Measurements from ENCODE around the gene UMODL1.
"Not testable (repeated sequence)": the region's sequence is repeated elsewhere in the genome, so short reads cannot be mapped to it uniquely, and the experiment has no call there.

The UMODL1 gene

DNA sequence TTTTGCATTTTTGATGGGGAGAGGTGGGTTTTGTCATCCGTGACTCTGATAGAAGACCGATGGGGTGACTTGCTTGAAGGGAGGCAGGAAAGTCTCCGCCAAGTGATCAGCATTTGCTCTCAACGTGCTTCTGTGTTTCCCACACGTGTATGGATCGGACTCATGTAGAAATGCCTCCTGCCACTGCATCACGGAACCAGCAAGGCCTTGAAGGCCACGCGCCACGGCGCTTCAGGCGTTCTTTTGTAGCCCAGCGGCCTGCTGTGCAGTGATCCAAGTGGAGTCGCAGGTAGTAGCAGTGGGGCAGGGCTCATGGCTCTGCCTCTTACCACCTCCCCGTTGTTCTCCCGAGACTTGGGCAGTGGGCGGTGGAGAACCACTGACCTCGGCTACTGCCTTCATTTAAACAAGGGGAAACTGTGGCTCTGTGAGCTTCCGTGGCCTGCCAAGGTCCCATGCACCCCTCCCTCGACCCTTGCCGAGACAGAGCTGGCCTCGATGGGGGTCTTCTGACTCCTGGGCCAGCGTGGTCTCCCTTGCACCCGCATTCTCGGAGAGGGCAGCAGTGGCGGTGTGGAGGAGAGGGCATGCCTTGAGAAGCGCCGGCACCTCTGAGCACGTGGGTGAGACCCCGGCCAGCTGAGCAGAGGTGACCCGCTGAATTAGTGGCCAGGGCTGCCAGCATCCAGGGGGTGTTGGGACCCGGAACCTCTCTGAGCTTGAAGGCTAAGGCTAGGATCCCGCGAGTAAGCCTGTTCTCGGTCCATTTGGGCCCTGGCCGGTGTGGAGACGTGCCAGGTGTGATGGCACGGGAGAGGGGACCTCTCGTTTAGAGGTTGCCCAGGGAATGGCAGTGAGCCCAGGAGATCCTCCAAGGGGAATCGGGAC, 101.7 kb downstream of the UMODL1 start:
- DNase-seq = no peak

DNA sequence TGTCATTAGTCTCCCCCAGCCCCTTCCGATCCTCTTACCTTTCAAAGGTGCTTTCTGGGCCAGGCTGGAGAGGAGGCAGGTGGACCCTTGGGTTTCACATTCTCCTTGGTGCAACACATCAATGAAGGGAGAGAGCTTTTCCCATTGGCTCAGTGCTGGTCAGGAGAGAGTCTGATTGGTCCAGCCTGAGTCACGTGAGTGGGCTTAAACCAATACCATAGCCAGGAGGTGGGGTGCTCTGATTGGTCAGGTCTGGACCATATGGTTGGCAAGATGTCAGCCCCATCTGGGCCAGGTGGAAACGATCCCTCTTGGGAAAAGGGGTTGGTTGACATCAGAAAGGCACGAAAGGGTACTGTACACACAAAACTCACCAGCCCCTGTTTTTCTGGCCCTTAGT, 103.1 kb downstream of the UMODL1 start:
- DNase-seq = no peak

DNA sequence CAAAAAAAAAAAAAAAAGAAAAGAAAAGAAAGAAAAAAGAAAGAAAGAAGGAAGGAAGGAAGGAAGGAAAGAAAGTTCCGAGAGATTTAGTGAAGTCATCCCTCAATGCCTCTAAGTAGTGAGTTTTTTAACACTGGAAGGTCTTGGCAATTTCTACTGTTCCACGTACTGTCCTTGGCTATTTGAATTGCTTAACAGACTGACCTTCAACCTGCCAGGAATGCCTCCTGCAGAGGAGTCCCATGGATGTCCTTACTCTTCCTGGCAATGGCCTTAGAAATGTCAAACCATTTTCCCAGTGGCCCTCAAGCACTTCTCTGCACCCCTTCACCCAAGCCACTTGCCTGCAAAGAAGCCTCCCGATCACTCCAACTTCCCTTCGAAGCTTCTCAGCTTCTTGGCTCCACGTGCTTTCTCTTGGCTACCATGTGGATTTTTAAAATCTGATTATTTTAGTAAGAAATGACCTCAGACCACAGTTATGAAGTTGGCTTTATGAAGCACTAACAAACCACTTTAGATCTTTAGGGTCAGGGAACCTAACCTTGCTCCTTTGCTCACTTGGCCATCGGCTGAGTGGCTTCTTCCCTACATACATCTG, 104.1 kb downstream of the UMODL1 start:
- DNase-seq = no peak

DNA sequence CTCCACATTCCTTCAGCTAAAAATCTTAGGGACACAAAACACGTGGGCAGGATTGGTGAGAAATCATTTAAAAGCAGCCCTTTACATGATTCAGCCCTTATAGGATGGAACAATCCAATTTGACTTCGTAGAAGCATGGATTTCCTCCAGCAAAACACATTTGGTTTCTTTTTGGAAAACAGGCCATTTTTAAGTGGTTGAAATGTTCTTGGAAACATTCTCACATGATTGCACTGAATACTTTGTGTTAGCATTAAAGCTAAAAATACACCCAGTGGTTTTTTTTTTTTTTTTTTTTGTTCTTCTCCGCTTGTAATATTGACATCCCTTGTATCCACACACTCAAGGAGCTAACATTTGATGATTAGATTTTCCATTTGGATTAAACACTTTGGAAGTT, 105.7 kb downstream of the UMODL1 start:
- DNase-seq = no peak

DNA sequence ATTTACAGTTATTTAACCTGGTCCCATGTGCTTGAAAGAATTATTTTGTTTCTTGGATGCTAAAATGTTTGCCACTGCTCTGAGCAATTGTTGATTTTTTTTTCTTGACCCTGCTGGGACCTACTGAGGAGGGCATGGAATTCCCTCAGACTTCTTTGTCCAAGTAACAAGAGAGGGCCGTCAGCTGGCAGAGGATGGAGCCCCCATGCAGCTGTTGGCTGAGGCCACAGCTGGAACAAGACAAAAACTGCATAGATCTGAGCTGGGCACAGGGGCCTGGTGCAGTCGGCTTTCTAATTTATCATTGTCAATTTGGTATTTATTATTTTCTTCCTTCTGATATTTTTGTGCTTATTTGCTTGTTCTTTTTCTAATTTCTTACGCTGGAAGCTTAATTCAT, 108.2 kb downstream of the UMODL1 start:
- no peak for DNase-seq

DNA sequence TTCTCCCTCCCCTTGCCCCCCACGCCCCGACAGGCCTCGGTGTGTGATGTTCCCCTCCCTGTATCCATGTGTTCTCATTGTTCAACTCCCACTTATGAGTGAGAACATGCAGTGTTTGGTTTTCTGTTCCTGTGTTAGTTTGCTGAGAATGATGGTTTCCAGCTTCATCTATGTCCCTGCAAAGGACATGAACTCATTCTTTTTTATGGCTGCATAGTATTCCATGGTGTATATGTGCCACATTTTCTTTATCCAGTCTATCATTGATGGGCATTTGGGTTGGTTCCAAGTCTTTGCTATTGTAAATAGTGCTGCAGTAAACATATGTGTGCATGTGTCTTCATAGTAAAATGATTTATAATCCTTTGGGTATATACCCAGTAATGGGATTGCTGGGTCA, 108.9 kb downstream of the UMODL1 start:
- DNase-seq = not testable (repeated sequence)

DNA sequence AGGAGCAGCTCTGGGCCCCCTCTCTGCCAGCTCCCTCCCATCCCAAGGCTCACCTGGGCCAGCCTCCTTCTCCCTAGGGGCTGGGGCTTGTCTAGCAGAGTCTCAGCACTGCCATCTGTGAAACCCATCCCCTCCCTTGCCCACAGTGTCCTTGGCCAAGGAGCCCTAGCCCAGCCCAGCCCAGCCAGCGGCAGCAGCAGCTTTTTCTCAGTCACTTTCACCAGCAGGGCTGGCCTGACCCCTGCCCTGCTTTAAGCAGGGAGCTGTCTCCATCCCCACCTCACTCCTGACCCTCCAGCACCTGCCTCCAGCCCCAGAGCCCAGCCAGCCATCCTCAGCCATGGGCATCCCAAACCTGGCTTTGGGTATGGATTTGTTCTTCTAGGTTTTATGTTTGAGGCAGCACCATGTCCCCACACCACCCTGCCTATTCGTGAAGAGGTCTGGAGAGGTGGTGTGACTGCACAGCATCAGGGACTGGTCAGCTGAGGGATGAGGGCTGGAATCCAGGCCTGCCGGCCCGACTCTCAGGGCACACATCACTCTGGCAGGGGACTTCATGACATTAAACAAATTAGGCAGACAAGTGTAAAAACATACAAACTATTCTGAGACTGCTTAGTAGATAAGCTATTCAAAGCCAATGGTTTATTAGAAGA, 111.7 kb downstream of the UMODL1 start:
- DNase-seq = no peak

DNA sequence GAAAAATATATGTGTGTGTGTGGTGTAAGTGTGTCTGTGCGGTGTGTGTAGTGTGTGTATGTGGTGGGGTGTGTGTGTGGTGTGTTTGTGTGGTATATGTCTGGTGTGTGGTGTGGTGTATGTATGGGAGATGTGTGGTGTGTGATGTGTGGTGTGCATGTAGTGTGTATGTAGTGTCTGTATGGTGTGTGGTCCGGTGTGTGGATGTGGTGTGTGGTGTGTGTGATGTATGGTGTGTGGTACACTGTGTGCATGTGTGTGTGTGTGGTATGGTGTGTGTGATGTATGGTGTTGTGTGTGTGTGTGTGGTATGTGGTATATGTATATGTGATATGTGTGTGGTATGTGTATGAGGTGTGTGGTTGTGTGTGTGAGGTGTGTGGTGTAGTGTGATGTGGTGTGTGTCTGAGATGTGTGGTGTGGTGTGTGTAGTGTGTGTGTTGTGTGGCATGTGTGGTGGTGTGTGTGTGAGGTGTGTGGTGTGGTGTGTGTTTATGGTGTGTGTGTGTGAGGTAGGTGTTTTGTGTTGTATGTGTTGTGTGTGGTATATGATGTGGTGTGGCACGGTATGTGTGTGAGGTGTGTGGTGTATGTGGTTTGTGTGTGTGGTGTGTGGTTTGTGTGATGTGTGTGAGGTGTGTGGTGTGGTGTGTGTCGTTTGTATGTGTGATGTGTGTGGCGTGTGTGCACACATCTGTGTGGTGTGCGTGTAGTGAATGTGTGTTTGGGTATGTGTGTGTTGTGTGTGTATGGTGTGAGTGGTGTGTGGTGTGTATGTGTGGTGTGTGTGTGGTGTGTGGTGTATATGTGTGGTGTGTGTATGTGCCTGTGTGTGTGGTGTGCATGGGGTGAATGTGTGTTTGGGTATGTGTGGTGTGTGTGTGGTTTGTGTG, 112.5 kb downstream of the UMODL1 start:
- DNase-seq = no peak

DNA sequence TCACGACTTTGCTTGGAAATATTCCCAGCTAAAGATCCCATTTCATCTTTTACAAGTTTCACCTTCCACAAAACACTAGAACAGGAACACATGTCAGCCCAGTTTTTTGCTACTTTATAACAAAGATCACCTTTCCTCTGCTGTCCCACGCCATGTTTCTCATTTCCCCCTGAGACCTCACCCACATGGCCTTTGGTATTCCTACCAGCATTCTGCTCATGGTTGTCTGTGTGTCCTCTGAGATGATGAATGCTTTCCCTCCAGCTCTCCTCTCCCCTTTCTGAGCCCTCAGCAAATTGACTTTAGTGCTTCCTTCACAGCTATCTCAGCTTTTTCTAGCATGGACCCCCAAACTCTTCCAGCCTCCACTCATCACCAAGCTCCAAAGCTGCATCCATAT, 115.5 kb downstream of the UMODL1 start:
- no peak for DNase-seq

DNA sequence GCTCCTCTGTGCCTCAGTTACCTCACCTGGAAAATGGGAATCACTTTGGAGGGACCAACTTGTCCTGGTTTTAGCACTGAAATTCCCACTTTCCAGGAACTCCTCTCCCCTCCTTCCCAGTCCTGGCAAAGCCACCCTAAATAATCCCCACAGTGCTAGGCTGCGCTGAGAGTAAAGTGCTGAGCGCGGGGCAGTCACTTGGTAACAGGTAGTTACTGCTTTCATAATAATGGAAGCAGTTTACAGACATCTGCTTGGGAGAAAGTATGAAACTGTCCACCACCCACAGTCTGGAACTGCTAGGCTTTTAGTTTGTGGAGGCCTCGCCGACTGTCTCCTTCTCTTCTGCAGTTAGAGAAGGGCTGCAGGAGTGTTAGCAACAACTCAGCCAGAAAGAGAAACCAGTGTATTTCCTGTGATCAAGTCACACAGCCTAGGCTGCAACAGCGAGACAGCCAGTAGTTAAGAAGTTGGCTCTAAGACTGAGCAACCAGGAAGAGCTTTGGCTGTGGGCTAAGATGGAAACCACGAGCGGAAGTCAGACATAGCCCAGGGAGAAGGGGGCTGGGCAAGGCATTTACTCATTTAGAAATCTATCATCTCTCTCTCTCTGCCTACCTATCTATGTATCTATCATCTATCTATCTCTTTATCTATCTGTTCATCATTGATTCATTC, 117.0 kb downstream of the UMODL1 start:
- no peak for DNase-seq

DNA sequence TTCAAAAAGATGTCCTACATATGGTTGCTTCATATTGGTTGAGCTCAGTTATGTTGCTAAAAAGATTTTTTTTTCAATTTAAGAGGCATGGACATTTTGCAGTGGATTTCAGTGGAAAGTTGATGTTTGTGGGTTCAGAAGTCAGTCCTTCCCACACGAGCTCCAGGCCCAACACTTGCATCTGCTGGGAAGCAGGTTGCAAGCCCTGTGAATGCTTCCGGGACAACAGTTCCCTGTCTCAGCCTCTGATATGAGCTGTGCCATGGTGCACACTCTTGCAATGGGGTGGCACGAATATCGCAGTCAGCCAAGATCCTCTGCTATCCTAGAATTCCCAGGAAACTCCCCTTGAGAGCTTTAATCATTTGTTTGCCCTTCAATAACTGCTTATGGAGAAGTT, 117.5 kb downstream of the UMODL1 start:
- no peak for DNase-seq

DNA sequence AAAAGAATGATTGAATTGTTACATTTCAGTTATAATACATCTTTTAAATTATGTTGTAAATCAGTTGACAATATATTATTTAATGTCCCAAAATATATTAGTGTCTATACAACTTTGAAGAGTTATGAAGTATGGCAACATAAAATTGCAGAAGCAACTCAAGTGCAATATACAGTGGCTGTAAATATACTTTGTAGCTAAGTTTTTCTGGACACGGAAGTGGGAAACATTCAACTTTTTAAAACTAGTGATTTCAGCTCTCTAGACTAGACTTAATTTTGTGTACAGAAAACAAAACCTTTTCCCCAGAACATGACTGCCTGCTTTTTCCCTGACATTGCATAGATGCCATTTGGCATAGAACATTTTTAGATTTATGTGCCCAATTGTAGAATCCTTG, 118.3 kb downstream of the UMODL1 start:
- DNase-seq = no peak

DNA sequence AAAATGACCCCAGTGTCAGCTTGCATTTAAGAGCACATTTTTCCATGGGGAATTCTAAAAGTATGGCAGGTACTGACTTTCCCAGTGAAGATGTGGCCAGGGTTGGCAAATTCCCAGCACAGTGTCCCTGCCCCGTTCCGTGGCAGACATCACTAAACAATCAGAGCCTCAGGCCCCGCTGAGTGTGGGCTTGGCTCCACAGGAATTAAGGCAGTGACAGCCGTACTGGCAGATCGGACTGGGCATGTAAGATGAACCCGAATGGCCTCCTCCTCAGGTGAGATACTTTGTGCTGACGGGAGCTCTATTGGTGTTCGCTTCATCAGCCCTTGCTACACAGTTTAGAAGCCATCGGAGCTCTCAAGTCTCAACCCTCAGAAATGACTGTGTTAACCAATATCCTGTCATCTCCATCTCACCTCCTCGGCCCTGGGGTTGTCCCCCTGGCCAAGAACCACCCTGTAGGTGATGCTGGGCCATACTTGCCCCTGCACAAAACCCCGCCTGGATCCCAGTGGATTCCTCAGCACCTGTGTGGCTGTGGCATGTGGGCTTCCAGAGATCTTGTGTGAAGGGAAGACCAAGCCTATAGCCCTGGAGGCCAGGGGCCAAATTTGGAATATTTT, 118.9 kb downstream of the UMODL1 start:
- DNase-seq = no peak

DNA sequence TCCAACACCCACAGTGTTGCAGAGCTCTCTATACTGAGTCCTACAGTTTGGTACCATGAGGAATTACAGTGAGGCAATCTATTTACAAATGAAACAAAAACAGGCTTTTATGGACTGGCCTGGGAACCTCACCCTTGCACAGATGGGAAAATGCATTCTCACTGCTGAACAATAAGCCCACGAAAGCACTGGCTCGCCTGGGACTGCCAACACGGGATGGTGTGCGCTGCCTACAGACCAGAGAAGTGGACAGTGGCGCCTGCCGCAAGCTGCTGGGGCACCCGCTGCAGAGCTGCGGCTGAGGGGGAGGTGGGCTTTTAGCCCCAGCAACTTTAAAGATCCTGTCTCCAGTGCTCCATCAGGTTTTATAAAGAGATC, 119.4 kb downstream of the UMODL1 start:
- DNase-seq = no peak

DNA sequence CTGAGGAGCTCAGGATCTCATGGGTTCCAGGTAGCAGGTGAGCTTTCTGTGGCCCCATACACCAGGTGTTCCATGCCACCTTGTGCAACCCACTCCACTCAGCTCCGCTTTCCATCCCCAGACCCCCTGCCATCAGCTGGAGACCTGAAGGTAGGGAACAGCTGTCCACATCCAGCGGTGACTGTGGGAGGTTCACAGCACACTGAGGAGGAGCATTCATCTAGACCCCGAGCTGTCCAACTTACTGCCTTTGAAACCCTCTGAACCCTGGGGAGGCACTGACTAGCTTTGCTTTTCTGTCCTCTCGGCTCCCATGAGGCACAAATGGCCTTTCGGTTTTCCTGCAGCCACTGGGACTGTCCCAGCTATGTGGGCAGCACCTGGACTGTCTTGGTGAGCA, 119.9 kb downstream of the UMODL1 start:
- DNase-seq = no peak

DNA sequence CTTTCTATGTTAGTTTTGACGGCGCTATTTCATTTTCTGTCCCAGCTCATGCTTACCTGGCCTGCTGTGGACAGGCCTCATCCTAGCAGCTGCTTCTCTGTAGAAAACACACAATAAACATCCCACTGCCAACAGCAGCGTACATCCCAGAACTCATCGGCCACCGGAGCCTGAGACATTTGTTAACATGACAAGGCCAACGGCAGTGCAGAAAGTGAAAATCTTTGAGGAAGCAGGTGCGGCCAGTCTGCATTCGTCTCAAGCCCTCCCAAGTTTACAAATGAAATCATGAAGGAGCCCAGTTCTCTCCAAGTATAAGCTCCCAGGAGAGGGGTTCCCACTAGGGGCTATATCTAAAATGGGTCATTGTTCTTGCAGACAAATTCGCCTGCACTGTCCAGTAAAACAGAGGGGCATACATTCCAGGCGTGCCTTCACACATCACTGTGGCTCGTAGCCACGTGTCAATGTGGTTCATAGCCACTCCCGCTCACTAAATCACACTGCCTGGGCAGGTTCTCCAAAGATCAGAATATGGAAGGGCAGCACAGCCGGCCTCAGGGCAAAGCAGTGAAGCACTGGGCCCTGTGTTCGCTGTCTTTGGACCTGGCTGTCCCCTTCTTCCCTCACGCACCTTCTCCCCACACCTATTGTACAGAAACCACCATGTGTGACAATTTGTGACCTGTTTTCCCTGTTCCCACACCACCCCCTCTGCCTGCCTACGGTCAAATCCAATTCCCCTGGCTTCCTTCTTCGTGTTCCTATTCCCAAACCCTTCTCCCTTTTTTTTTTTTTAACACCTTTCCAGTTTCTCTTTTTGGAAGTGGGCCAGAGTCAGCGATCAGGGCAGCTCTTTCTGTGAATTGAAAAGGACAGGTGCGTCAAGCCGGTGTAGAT, 120.8 kb downstream of the UMODL1 start:
- no peak for DNase-seq
